ENCODE results near the gene RALA.

DNA sequence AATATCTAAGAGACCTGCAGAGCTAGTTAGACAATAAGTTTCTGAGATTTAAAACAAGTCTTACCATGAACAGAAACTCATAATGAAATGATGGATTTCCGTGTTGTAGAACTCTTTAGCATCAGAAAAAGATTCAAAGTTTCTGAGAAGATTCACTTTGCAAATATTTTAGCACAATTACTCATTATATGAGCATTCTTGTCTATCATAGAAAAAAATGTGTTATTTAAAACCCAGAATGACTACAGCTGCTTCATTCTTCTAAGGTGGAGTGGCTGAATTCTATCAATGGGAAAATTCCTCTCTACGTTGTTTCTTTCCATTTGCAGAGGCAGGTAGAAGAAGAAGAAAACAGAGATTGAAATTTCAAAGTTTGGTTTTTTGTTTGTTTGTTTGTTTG, 21.0 kb upstream of the RALA start:
- TF ChIP-seq, protein P1, sequence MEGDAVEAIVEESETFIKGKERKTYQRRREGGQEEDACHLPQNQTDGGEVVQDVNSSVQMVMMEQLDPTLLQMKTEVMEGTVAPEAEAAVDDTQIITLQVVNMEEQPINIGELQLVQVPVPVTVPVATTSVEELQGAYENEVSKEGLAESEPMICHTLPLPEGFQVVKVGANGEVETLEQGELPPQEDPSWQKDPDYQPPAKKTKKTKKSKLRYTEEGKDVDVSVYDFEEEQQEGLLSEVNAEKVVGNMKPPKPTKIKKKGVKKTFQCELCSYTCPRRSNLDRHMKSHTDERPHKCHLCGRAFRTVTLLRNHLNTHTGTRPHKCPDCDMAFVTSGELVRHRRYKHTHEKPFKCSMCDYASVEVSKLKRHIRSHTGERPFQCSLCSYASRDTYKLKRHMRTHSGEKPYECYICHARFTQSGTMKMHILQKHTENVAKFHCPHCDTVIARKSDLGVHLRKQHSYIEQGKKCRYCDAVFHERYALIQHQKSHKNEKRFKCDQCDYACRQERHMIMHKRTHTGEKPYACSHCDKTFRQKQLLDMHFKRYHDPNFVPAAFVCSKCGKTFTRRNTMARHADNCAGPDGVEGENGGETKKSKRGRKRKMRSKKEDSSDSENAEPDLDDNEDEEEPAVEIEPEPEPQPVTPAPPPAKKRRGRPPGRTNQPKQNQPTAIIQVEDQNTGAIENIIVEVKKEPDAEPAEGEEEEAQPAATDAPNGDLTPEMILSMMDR (IDR thresholded peaks at IDR 0.05), result no peak
- no peak for TF ChIP-seq POLR2A (IDR thresholded peaks at IDR 0.05)

Measured in thyroid gland (tissue), 4 donors.